ENCODE data around the gene MAEA.
"Not testable (repeated sequence)": the region's sequence is repeated elsewhere in the genome, so short reads cannot be mapped to it uniquely, and the experiment has no call there.

The MAEA gene

DNA sequence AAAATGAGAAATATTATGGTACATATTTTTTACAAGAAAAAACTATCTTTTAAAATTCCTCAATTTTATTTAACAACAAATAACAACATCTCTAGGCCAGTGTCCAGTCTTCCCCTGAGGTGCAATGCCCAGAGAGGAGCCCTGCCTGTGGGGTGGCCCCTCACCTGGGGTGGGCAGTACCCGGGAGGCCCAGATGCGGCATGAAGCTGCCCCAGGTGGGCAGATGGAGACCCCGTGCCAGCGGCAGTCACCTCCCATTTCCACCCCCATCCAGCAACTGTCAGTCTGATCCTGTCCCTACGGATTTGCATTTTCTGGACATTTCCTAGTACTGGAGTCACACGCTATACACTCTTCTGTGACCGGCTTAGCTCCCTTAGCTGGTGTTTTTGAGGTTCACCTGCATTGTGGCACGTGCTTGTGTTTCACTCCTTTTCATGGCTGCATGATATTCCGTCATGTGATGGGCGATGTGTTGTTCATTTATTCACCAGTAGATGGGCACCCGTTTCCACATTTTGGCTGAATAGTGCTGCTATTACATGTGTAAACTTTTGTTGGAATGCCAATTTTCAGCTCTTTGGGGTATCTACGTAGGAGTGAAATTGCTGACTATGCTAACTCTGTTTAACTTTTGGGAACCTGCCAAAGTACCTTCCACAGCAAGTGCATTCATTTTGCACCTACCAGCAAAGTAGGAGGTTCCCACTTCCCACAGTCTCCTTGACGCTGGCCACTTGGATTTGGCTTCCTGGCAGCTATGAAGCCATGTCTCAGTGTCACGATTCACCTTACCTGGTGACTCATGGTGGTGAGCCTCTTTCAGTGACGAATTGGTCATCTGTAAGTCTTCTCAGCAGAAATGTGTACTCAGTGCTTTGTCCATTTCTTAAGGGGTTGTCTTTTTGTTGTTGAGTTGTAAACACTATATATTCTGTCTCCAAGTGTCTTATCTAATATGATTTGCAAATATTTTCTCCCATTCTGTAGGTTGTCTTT, 11.7 kb upstream of the MAEA start:
- DNase-seq (ENCODE audit: low read depth, low spot score), result no peak

GRCh38 chr4:1279253-1279652, 10.4 kb upstream of the MAEA start:
- DNase-seq (ENCODE audit: low read depth, low spot score), result no peak

GRCh38 chr4:1283711-1284110, 6.0 kb upstream of the MAEA start:
- no peak for DNase-seq (ENCODE audit: low read depth, low spot score)

GRCh38 chr4:1285151-1285789, 4.4 kb upstream of the MAEA start:
- DNase-seq (ENCODE audit: low read depth, low spot score), result no peak

- no peak for DNase-seq (ENCODE audit: low read depth, low spot score)
Measured at GRCh38 chr4:1285790-1286553, 3.7 kb upstream of the MAEA start.

GRCh38 chr4:1288786-1289185, 905 bp upstream of the MAEA start:
- DNase-seq (ENCODE audit: low read depth, low spot score), result no peak

DNA sequence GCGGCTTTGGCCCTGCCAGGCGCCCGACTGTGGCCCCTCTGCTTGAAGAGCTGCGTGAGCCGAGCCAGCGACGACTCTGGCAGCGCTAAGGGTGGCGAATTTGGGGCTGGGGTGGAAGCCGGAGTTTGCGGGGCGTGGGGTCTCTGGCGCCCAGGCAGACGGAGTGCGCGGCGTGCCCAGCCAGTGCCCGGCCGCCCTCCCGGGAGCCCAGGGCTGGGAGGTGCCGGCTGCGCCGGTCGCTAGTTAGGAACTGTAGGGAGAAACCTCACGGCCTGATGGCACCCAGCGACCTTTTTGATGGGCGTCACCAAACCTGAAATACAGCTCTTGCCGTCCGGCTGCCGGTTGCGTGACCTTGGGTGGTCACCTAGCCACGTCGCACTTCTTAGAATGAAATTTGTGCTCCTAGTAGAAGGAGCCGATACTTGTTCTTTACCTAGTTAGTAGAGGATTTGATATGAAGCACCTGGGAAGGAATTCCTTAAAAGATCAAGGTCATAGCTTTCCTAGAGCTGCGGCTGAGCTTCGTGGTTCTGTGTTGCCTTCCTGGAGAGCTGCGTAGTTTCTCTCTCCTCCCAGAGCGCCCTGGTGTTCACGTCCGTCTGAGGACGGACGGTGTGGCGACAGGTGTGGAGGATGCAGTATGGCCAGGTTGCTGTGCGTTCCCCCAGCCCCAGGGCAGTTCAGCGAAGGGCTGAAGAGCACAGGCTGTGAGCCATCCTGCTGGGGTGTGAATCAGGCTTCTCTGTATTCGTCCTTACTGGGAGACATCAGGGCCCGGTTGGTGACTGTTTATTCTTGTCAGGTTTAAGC, 680 bp downstream of the MAEA start:
- DNase-seq (ENCODE audit: low read depth, low spot score), result no peak

DNA sequence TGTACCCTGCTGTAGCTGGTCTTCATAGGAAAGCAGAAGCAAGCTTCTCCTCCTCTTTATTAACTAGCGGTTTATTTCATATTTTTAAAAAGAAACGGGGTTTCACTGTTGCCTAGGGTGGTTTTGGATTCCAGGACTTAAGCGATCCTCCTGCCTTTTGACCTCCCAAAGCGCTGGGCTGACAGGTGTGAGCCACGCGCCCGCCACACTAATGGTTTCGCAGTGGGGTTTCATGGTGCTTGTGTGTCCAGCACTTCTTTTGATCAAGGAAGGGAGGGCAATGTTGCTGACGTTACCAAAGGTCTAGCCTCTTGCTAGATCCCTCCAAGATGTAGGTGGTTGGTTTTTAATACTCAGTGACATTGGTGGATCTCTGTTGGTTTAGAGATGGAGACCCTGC, 1.4 kb downstream of the MAEA start:
- no peak for DNase-seq (ENCODE audit: low read depth, low spot score)

DNA sequence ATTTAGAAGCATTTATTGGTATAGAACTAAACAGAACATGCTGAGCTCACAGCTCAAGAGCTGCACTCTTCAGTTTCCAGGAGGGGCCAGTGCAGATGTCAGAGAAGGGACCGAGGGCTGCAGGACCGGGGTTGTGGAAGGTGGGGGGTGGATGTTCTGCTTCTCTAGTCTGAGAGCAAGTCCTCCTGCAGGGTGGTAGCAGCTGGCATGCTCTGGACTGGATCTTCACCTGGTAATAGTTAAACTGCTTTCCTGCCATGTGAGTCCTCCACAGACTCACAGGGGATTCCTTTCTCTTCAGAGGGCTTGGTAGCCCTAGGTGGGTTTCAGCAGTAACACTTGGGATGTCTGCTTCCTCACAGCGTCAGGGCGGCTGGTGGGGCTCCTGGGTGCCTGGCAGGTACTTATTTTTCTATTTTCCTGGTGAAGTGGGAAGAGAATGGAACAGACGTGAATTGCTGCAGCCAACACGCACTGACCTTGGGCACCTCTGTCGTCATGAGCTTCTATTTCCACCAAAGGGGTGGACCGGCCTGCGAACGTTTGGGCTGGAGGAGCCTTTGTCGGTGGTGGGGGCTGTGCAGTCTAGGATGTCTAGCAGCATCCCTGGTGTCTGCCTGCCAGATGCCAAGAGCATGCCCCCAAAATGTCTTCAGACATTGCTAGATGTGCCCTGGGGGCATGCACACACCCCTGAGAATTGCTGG, 2.5 kb downstream of the MAEA start:
- no peak for DNase-seq (ENCODE audit: low read depth, low spot score)

DNA sequence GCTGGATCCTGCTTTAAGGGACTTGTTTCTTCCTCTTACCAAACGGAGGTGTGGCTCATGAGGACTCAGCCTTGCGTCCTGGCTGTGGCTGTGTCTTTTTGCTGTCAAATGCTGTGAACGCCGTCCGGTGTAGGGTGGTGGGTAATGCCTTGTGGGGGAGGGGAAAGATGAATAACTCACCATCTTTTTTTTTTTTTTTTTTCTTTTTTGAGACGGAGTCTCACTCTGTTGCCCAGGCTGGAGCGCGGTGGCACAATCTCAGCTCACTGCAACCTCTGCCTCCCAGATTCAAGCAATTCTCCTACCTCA, 3.0 kb downstream of the MAEA start:
- DNase-seq (ENCODE audit: low read depth, low spot score), result not testable (repeated sequence)

DNA sequence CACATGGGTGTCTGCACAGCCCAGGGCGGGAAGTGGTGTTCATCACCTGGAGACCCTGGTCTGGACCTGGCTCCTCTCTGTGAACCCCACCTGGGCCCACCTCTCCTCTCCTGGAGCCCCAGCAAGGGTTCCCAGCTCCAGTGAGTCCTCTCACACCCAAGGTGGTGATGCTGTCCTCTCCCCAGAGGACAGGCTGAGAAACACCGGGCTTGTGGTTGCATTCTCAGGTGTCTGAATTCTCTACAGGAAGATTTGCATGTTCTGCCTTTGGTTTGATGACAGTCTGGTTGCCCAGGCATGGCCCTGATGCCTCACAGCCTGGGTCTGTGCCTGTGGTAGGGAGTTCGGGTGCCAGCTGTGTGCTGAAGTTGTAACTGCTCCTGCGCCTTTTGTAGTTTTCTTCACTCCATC, 3.8 kb downstream of the MAEA start:
- DNase-seq (ENCODE audit: low read depth, low spot score), result no peak

- DNase-seq (ENCODE audit: low read depth, low spot score), result no peak
Measured at GRCh38 chr4:1293991-1294390, 4.3 kb downstream of the MAEA start.

GRCh38 chr4:1294424-1294823, 4.7 kb downstream of the MAEA start:
- DNase-seq (ENCODE audit: low read depth, low spot score), result no peak

- DNase-seq (ENCODE audit: low read depth, low spot score), result no peak
Measured at GRCh38 chr4:1294891-1295290, 5.2 kb downstream of the MAEA start.

DNA sequence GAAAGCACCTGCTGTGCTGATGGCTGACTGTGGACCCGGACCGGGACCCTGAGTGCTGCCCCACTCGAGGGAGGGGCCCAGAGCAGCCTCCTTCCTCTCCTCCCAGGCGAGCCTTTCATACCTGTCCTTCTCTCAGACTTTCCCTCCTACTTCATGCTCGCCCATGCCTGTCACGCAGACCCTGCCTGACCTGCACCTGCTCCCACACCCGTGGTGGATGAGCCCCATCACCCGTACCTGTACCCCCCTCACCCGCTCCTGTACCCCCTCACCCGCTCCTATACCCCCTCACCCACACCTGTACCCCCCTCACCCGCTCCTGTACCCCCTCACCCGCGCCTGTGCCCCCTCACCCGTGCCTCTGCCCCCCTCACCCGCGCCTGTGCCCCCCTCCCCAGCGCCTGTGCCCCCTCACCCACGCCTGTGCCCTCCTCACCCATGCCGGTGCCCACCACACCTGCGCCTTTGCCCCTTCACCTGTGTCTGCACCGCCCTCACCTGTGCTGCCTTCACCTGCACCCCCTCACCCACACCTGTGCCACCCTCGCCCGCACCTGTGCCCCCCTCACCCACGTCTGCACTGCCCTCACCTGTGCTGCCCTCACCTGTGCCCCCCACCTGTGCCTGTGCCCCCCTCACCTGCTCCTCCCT, 5.8 kb downstream of the MAEA start:
- DNase-seq (ENCODE audit: low read depth, low spot score), result no peak

DNA sequence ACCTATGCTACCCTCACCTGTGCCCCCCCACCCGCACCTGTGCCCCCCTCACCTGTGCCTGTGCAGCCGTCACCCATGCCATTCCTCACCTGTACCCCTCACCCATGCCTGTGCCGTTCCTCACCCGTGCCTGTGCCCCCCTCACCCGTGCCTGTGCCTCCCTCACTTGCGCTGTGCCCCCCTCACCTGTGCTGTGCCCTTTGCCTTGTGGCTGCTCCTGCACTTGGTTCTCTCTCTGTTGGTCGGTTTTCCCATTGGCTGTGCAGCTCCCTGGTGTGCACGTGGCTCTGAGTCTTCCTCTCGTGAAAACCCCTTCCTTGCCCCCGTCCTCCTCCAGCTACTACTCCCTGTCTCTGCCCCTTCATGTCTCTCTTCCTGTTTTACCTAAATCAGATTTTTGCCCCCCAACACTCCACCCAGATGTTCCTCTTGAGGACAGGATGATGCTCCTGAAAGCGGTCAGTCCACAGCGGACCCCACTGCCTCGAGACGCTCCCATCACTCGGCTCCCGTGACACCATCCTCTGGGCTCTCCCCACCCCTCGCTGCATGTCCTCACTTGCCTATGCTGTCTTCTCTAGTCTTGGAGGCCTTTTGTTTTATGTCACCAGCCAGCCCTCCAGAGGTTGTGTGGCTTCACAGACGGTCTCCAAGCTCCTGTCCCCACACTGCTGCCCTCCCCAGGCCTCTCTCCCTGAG, 6.8 kb downstream of the MAEA start:
- no peak for DNase-seq (ENCODE audit: low read depth, low spot score)

GRCh38 chr4:1297023-1297395, 7.3 kb downstream of the MAEA start:
- no peak for DNase-seq (ENCODE audit: low read depth, low spot score)

DNA sequence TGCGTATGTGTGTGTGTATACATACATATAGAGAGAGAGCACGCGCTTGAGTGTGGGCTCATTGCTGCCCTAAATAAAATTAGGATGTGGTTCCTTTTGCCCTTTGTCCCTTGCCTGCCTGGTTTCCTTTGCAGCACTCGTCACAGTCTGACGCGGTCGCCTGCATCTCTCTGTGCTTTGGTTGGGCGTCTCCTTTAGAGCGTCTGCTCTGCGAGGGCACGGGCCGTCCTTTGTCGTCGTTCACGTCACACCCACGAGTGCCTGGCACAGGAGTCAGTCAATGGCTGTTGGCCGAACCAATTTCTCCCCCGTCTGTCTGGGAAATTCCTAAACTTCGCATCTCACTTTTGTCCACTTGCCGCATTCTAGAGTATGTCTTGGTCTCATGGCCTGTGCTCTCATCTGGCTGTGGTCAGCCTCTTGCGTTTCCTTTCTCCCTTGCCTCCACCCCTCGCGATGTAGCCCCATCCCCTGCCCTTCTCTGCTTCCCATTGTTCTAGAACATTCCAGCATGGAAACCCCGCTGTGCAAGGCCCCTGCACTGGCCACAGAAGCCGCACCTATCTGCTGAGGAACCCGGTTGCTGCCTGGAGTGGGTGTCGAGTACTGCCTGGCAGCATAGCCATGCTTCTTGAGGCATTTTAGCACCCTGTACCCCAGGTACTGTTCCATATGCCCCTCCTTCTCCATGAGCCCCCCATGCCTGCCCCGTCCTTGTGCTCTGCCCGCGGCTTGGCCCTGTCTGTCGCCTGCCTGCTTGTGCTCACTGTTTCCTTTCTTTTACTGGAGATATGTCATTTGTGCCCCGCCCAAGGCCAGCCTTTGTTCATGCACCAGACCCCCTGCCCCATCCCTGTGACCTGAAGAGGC, 8.0 kb downstream of the MAEA start:
- DNase-seq (ENCODE audit: low read depth, low spot score), result no peak

GRCh38 chr4:1298461-1298860, 8.8 kb downstream of the MAEA start:
- no peak for DNase-seq (ENCODE audit: low read depth, low spot score)
